Mucosa of gallbladder (tissue), 1 donor: ENCODE data around the gene EDC4. TPM values are rescaled to one million over a fixed set of nuclear protein-coding genes. Genes with fewer than 3 reads are reported as not detected.
"Not testable (repeated sequence)": the region's sequence is repeated elsewhere in the genome, so short reads cannot be mapped to it uniquely, and the experiment has no call there.

Source experiments
- DNase-seq: peaks from one replicate; pipeline ENCODE4 v3.0.0-alpha.2; 2020; ENCODE audit warnings: low spot score
- total RNA-seq: library from RNA; stranded (reverse); gene quantifications from one replicate; pipeline ENCODE4 v1.2.1, GENCODE V29; 2021
- donor health status: DM: no; HTN: no; CAD: no.

EDC4 gene, protein sequence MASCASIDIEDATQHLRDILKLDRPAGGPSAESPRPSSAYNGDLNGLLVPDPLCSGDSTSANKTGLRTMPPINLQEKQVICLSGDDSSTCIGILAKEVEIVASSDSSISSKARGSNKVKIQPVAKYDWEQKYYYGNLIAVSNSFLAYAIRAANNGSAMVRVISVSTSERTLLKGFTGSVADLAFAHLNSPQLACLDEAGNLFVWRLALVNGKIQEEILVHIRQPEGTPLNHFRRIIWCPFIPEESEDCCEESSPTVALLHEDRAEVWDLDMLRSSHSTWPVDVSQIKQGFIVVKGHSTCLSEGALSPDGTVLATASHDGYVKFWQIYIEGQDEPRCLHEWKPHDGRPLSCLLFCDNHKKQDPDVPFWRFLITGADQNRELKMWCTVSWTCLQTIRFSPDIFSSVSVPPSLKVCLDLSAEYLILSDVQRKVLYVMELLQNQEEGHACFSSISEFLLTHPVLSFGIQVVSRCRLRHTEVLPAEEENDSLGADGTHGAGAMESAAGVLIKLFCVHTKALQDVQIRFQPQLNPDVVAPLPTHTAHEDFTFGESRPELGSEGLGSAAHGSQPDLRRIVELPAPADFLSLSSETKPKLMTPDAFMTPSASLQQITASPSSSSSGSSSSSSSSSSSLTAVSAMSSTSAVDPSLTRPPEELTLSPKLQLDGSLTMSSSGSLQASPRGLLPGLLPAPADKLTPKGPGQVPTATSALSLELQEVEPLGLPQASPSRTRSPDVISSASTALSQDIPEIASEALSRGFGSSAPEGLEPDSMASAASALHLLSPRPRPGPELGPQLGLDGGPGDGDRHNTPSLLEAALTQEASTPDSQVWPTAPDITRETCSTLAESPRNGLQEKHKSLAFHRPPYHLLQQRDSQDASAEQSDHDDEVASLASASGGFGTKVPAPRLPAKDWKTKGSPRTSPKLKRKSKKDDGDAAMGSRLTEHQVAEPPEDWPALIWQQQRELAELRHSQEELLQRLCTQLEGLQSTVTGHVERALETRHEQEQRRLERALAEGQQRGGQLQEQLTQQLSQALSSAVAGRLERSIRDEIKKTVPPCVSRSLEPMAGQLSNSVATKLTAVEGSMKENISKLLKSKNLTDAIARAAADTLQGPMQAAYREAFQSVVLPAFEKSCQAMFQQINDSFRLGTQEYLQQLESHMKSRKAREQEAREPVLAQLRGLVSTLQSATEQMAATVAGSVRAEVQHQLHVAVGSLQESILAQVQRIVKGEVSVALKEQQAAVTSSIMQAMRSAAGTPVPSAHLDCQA (N-terminal part only)
- total RNA-seq = 59.5 TPM

DNA sequence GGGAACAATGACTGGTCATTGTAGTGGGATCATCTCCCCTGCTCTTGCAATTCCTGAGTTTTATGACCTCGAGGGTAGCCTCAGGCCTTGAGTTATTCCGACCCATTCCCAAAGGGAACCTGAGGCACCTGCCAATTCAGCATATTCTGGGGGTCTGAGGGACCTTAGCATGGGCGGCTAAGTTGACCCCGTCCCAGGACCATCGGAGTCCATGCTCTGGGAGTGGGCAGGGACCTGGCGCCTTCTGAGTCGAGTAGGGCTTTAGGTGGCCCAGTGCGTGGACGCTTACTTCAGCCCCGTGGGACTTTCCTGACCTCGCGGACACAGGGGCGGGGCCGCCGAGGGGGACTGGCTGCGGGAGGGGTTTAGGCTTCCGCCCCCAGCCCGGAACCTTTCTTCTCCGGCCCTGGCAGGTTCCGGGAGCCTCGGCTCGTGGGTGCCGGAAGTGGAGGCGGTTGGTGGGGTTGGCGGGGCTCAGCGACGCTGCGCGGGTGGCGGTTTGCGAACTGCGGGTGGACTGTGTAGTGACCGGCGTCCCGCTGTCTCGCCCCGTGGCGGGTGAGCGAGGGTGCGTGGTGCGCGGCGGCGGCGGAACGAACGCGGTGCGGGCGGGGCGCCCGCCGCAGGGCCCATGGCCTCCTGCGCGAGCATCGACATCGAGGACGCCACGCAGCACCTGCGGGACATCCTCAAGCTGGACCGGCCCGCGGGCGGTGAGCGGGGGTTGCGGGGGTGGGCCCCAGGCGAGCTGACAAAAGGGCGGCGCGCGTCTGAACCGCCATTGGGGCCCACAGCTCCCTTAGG lies at the start of gene EDC4:
Gene EDC4, plus strand, starts transcription at position 422 of the 804 bp plus-strand sequence. Its CDS starts 210 bp downstream, at position 632.
- peak; percentile 73 for DNase-seq

GRCh38 chr16:67825119-67825518 lies 47.7 kb upstream of the EDC4 start:
- no peak for DNase-seq

DNA sequence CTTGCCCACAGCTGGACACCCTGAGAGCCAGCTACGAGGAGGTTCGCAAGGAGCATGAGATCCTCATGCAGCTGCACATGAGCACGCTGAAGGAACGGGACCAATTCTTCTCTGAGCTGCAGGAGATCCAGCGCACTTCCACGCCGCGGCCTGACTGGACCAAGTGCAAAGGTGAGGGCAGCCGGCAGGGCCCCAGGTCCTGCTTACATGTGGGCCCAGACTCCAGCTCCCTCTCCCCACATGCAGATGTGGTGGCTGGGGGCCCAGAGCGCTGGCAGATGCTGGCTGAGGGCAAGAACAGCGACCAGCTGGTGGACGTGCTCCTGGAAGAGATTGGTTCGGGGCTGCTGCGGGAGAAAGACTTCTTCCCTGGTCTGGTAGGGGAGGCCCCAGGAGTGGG lies 46.9 kb upstream of the EDC4 start:
- no peak for DNase-seq

GRCh38 chr16:67828651-67829050 lies 44.2 kb upstream of the EDC4 start:
- DNase-seq = no peak

- no peak for DNase-seq
Observed at GRCh38 chr16:67833030-67833414, 39.8 kb upstream of the EDC4 start.

GRCh38 chr16:67833415-67834241 lies 39.2 kb upstream of the EDC4 start:
- peak; percentile 95 for DNase-seq

GRCh38 chr16:67834242-67834614 lies 38.6 kb upstream of the EDC4 start:
- no peak for DNase-seq

DNA sequence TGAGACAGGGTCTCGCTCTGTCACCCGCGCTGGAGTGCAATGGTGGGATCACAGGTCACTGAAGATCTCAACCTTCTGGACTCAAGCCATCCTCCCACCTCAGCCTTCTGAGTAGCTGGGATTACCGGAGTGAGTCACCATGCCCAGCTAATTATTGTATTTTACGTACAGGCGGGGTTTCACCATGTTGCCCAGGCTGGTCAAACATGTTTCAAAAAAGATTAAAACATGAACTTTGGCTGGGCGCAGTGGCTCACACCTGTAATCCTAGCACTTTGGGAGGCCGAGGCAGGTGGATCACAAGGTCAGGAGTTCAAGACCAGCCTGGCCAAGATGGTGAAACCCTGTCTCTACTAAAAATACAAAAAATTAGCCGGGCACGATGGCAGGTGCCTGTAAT lies 35.7 kb upstream of the EDC4 start:
- DNase-seq = not testable (repeated sequence)

GRCh38 chr16:67837811-67838210 lies 35.0 kb upstream of the EDC4 start:
- DNase-seq = no peak

DNA sequence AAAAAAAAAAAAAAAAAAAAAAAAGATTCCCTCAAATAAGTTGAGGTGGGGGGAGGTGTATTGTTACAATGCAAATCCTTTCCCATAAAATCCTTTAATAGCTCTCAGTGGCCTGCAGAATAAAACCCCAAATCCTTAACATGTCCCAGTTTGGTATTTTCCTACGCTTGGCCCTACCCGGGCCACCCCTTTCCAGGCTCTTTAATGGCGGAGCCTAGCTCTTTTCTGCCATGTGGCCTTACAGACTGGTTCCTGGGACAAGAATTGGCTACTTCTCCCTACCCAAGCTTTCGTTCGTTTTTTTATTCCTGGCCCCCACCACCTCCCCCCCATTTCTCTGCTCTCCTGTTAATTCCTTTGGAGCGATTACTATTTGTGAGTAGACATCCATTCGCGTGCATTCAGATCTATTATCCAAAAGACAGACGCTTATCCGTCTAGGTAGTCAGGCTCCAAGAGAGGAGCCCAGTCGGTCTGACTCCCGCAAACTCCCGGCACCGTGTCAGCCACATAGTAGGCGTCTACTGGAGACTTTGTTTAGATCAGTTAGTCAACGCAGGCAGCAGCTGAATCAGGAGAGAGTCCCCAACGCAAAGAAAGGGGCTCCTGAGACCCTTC lies 31.5 kb upstream of the EDC4 start:
- no peak for DNase-seq

- peak; percentile 95 for DNase-seq
Observed at GRCh38 chr16:67841816-67842508, 30.9 kb upstream of the EDC4 start, which contains the start of gene THAP11. Gene THAP11 (plus strand): TSS chr16:67842320. CDS start chr16:67842555, 235 bp downstream.

DNA sequence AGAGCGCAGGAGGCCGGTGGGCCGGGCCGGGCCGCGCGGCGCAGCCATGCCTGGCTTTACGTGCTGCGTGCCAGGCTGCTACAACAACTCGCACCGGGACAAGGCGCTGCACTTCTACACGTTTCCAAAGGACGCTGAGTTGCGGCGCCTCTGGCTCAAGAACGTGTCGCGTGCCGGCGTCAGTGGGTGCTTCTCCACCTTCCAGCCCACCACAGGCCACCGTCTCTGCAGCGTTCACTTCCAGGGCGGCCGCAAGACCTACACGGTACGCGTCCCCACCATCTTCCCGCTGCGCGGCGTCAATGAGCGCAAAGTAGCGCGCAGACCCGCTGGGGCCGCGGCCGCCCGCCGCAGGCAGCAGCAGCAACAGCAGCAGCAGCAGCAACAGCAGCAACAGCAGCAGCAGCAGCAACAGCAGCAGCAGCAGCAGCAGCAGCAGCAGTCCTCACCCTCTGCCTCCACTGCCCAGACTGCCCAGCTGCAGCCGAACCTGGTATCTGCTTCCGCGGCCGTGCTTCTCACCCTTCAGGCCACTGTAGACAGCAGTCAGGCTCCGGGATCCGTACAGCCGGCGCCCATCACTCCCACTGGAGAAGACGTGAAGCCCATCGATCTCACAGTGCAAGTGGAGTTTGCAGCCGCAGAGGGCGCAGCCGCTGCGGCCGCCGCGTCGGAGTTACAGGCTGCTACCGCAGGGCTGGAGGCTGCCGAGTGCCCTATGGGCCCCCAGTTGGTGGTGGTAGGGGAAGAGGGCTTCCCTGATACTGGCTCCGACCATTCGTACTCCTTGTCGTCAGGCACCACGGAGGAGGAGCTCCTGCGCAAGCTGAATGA lies 30.1 kb upstream of the EDC4 start:
- peak; percentile 48 for DNase-seq

DNA sequence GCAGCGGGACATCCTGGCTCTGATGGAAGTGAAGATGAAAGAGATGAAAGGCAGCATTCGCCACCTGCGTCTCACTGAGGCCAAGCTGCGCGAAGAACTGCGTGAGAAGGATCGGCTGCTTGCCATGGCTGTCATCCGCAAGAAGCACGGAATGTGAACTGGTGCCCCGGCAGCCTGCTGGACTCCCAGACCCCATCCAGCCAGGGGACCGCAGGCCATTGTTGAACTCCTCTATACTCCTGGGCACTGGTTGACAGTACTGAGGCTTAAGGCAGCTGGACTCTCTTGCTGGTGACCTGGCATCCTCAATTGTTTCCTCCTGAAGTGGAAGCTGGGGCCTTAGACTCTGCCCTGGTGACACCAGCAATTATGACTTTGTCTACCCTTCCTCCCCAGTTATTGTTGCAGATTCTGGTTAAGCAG lies 29.5 kb upstream of the EDC4 start:
- DNase-seq = no peak

GRCh38 chr16:67844497-67844896 lies 28.4 kb upstream of the EDC4 start:
- no peak for DNase-seq

DNA sequence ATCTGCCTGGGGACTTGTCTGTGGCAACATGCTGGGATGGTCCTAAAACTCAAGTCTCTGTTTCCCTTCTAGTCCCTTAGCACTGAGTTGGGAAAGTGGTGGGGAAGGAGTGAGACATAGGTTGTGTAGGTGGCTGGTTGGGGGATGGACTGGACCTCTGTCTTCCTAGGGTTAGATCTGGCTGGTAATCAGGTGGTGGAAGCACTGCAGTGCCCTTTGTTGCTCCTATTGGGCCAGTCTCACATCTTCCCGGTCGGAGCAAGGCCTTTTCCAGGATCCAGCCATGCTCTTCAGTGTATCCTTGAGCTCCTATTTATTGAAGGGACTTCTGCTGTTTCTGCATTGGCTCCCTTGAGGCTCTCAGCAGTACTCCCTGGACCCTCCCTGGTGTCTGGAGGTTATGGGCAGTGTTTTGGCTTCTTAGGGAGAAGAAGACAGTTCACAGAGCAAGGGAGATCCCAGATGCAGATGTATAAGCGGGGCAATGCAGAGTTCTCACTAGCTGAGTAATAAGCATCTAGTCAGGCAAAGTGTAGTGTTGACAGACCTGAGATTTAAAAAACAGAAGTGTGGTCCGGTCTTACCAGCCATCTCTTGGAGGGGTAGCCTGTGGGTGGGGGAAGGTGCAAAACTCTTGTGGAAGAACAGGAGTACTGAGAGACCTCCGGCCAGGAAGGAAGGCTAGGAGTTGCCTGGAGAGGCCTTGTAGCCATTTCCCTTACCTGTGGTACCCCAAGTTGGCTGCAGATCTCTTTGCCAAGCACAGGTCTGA lies 27.4 kb upstream of the EDC4 start:
- DNase-seq = no peak

DNA sequence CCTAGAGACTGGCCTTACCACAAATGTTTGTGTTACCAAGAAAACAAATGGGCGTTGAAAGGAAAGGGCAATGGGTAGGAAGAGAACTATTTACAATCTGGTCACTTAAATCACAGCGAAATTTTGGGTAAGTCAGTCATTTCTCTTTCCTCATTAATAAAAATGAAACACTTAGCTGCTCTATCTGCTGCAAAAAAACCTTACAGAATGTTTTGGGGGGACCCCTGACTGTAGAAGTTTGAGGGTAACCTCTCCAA lies 26.9 kb upstream of the EDC4 start:
- no peak for DNase-seq

- DNase-seq = peak; percentile 95
Observed at GRCh38 chr16:67846320-67847063, 26.4 kb upstream of the EDC4 start, which contains the start of gene NUTF2. Gene NUTF2 (plus strand): TSS chr16:67846933. CDS start chr16:67865131, 18,198 bp downstream.
